ENCODE measurements around the gene SASH3. TPM values are rescaled to one million over a fixed set of nuclear protein-coding genes. Genes with fewer than 3 reads are reported as not detected.

The SASH3 gene
- polyA plus RNA-seq, 1 donor (not counting 4 experiments of a cell fraction or from before 2014, with no cell fraction given) = 0.09 TPM

DNA sequence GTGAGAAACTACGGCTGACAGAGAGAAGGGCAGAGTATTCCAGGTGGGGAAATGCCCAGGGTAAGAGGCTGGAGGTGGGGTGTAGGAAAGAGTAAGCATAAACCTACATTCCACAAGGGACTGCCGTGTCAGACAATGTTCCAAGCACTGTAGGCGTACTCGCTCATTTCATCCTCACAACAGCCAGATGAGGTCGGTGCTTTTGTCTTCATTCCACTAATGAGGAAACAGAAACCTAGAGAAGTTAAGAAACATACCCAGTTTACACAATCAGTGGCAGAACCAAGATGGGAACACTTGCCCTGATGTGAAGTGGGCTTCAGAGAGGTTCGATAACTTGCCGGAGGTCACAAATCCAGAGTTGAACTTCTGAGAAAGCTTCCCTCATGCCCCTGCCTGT is 4.6 kb downstream of the SASH3 start:
- Histone ChIP-seq H3K79me2 (ENCODE audit: control insufficient read depth, insufficient read depth, low read length) (no peaks in the 10 kb centered on the region), H3K4me3 (ENCODE audit: control insufficient read depth in 2 of 3, extremely low read depth in 1 of 3, insufficient read depth in 2 of 3, low read depth in 1 of 3, low read length in 3 of 3) (no peak overlapping the region), H3K9ac (ENCODE audit: control insufficient read depth, extremely low read depth, insufficient read depth, low read length) (no peak overlapping the region), H3K27me3 (ENCODE audit: control insufficient read depth, extremely low read depth, insufficient read depth, low read length) (peaks cover 6% of the 10 kb centered on the region), H3K9me1 (ENCODE audit: control insufficient read depth, extremely low read depth, insufficient read depth, low read length) (no peaks in the 10 kb centered on the region), H4K20me1 (ENCODE audit: control insufficient read depth, extremely low read depth, insufficient read depth, low read length) (no peaks in the 10 kb centered on the region), H2AFZ (ENCODE audit: control insufficient read depth, low read length) (no peak overlapping the region), H3K27ac (ENCODE audit: control insufficient read depth, insufficient read depth, low read length) (no peak overlapping the region), H3K36me3 (ENCODE audit: control insufficient read depth in 2 of 2, extremely low read depth in 1 of 2, insufficient read depth in 2 of 2, low read length in 2 of 2) (no peaks in the 10 kb centered on the region), H3K9me3 (ENCODE audit: control insufficient read depth, low read depth, low read length) (no peaks in the 10 kb centered on the region), H3K4me2 (ENCODE audit: control insufficient read depth, extremely low read depth, insufficient read depth, low read depth, low read length) (no peak overlapping the region), H3K4me1 (ENCODE audit: control insufficient read depth, extremely low read depth, insufficient read depth, low read length) (no peaks in the 10 kb centered on the region)
- TF ChIP-seq, protein P1, sequence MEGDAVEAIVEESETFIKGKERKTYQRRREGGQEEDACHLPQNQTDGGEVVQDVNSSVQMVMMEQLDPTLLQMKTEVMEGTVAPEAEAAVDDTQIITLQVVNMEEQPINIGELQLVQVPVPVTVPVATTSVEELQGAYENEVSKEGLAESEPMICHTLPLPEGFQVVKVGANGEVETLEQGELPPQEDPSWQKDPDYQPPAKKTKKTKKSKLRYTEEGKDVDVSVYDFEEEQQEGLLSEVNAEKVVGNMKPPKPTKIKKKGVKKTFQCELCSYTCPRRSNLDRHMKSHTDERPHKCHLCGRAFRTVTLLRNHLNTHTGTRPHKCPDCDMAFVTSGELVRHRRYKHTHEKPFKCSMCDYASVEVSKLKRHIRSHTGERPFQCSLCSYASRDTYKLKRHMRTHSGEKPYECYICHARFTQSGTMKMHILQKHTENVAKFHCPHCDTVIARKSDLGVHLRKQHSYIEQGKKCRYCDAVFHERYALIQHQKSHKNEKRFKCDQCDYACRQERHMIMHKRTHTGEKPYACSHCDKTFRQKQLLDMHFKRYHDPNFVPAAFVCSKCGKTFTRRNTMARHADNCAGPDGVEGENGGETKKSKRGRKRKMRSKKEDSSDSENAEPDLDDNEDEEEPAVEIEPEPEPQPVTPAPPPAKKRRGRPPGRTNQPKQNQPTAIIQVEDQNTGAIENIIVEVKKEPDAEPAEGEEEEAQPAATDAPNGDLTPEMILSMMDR (optimal IDR thresholded peaks at IDR 0.05 in 1 of 3, IDR thresholded peaks at IDR 0.05 in 1 of 3, conservative IDR thresholded peaks at IDR 0.05 in 1 of 3; ENCODE audit: extremely low read depth in 1 of 3, insufficient read depth in 2 of 3, low read length in 3 of 3) = no peak
- TF ChIP-seq EZH2 (IDR thresholded peaks at IDR 0.05; ENCODE audit: low read length) = no peak
- DNase-seq (ENCODE audit: low read depth, low spot score) (no peak), FAIRE-seq (no peak)
- dilution Hi-C loops (cut with MboI; ENCODE audit: extremely low pct_ligation_motif_present, low sequenced_read_pairs) = no loop called here

DNA sequence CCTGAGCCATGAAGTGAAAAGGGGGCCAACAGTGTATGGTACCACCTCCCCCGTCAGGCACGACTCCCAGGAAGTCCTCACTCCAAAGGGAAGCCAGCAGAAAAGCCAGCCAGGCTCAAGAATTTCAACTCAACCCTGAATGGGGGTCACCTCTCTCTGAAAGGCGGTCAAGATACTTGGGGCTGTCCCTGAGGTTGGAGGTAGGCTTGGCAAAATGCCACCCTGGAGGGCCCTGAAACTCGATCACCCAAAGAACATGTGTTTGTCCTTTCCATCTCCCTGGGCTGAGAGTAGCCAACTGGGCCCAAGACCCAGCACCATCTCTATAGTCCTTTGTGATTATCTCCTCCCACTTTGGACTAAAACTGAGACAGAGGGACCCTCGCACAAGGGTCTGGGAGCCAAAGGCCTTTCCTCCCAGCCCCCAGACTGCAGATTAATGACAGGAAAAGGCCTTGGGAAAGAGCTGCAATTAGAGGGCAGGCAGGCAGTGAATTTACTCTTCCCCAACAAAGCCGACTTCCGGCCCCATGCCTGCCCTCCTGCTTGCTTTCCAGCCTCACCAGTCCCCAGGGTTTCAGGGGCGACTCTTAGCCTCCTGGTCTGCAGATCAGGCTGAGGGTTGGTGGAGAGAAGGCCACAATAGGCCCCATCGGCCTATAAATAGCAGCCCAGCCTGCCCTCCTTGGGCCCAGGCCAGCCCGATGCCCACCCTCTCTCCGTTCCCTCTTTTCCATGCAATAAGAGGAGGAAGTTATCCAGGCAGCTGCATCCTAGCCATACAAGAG is 5.6 kb downstream of the SASH3 start:
- dilution Hi-C loops (cut with MboI; ENCODE audit: extremely low pct_ligation_motif_present, low sequenced_read_pairs) = no loop called here
- no peaks in the 10 kb centered on the region for H3K36me3 ChIP-seq (ENCODE audit: control insufficient read depth in 2 of 2, extremely low read depth in 1 of 2, insufficient read depth in 2 of 2, low read length in 2 of 2)
- no peak overlapping the region for H3K4me2 ChIP-seq (ENCODE audit: control insufficient read depth, extremely low read depth, insufficient read depth, low read depth, low read length)
- no peak overlapping the region for H3K4me3 ChIP-seq (ENCODE audit: control insufficient read depth in 2 of 3, extremely low read depth in 1 of 3, insufficient read depth in 2 of 3, low read depth in 1 of 3, low read length in 3 of 3)
- TF ChIP-seq EZH2 (IDR thresholded peaks at IDR 0.05; ENCODE audit: low read length) = no peak
- TF ChIP-seq, protein P1 (optimal IDR thresholded peaks at IDR 0.05 in 1 of 3, IDR thresholded peaks at IDR 0.05 in 1 of 3, conservative IDR thresholded peaks at IDR 0.05 in 1 of 3; ENCODE audit: extremely low read depth in 1 of 3, insufficient read depth in 2 of 3, low read length in 3 of 3) = no peak
- H3K27ac ChIP-seq (ENCODE audit: control insufficient read depth, insufficient read depth, low read length) = no peak overlapping the region
- no peaks in the 10 kb centered on the region for H3K4me1 ChIP-seq (ENCODE audit: control insufficient read depth, extremely low read depth, insufficient read depth, low read length)
- H3K9me1 ChIP-seq (ENCODE audit: control insufficient read depth, extremely low read depth, insufficient read depth, low read length) = no peaks in the 10 kb centered on the region
- peaks cover 5% of the 10 kb centered on the region for H3K27me3 ChIP-seq (ENCODE audit: control insufficient read depth, extremely low read depth, insufficient read depth, low read length)
- no peaks in the 10 kb centered on the region for H3K9me3 ChIP-seq (ENCODE audit: control insufficient read depth, low read depth, low read length)
- no peak overlapping the region for H3K9ac ChIP-seq (ENCODE audit: control insufficient read depth, extremely low read depth, insufficient read depth, low read length)
- FAIRE-seq (no peak), DNase-seq (ENCODE audit: low read depth, low spot score) (no peak)
- H3K79me2 ChIP-seq (ENCODE audit: control insufficient read depth, insufficient read depth, low read length) = no peaks in the 10 kb centered on the region
- no peaks in the 10 kb centered on the region for H4K20me1 ChIP-seq (ENCODE audit: control insufficient read depth, extremely low read depth, insufficient read depth, low read length)
- no peak overlapping the region for H2AFZ ChIP-seq (ENCODE audit: control insufficient read depth, low read length)
